Measurements from ENCODE around the gene CTNNBL1.

The CTNNBL1 gene

GRCh38 chr20:37790900-37791299 lies 97.1 kb downstream of the CTNNBL1 start:
- Histone ChIP-seq H2AFZ (ENCODE audit: low read depth, low read length) (no peak overlapping the region), H3K14ac (ENCODE audit: low read length in 2 of 2) (no peak overlapping the region), H2BK15ac (ENCODE audit: low read depth, poor library complexity, severe bottlenecking) (no peak overlapping the region), H3K23ac (ENCODE audit: low read length in 2 of 2) (no peak overlapping the region), H3K36me3 (ENCODE audit: control insufficient read depth in 1 of 2, insufficient read depth in 2 of 2, low read depth in 1 of 2, low read length in 2 of 2) (peaks cover 7 to 46% of the 10 kb centered on the region in 2 experiments), H3K4ac (ENCODE audit: low read depth in 1 of 2, low read length in 2 of 2) (no peak overlapping the region), H3K9ac (ENCODE audit: low read length) (no peak overlapping the region), H3K4me1 (ENCODE audit: control insufficient read depth, insufficient read depth, low read depth, low read length) (no peaks in the 10 kb centered on the region), H3K9me3 (ENCODE audit: control insufficient read depth, low read length) (no peaks in the 10 kb centered on the region), H3K4me3 (ENCODE audit: insufficient read depth in 1 of 2, low read depth in 1 of 2, low read length in 2 of 2) (no peak overlapping the region), H4K91ac (ENCODE audit: low read length) (no peak overlapping the region), H2BK12ac (ENCODE audit: low read length in 2 of 2) (no peak overlapping the region), H2BK5ac (ENCODE audit: low read depth, low read length, poor library complexity, severe bottlenecking) (no peak overlapping the region), H3K4me2 (ENCODE audit: low read length, poor library complexity, severe bottlenecking) (no peak overlapping the region), H4K8ac (ENCODE audit: low read length) (no peak overlapping the region), H3K27me3 (ENCODE audit: control insufficient read depth in 1 of 2, insufficient read depth in 1 of 2, low read length in 2 of 2) (no peaks in the 10 kb centered on the region), H3K18ac (ENCODE audit: low read depth in 1 of 2, low read length in 2 of 2) (no peak overlapping the region), H2BK120ac (ENCODE audit: low read depth, low read length) (no peak overlapping the region), H2AK5ac (ENCODE audit: low read length, severe bottlenecking) (no peak overlapping the region), H3K79me1 (replicated peaks; ENCODE audit: low read length, poor library complexity, severe bottlenecking) (peaks cover 5% of the 10 kb centered on the region), H3K27ac (ENCODE audit: low read length, poor library complexity, severe bottlenecking) (no peak overlapping the region)
- DNase-seq: no peak
- 100% methylated on average over 1 of the region's 1 CpG for WGBS

- Histone ChIP-seq H2AK5ac (ENCODE audit: low read length, severe bottlenecking) (no peak overlapping the region), H2BK15ac (ENCODE audit: low read depth, poor library complexity, severe bottlenecking) (no peak overlapping the region), H3K23ac (ENCODE audit: low read length in 2 of 2) (no peak overlapping the region), H3K79me1 (replicated peaks; ENCODE audit: low read length, poor library complexity, severe bottlenecking) (peaks cover 5% of the 10 kb centered on the region), H2BK5ac (ENCODE audit: low read depth, low read length, poor library complexity, severe bottlenecking) (no peak overlapping the region), H3K4me3 (ENCODE audit: insufficient read depth in 1 of 2, low read depth in 1 of 2, low read length in 2 of 2) (no peak overlapping the region), H3K27ac (ENCODE audit: low read length, poor library complexity, severe bottlenecking) (no peak overlapping the region), H3K27me3 (ENCODE audit: control insufficient read depth in 1 of 2, insufficient read depth in 1 of 2, low read length in 2 of 2) (no peaks in the 10 kb centered on the region), H3K4me2 (ENCODE audit: low read length, poor library complexity, severe bottlenecking) (no peak overlapping the region), H2BK120ac (ENCODE audit: low read depth, low read length) (no peak overlapping the region), H4K8ac (ENCODE audit: low read length) (no peak overlapping the region), H3K4me1 (ENCODE audit: control insufficient read depth, insufficient read depth, low read depth, low read length) (peaks cover 2% of the 10 kb centered on the region), H3K14ac (ENCODE audit: low read length in 2 of 2) (no peak overlapping the region), H3K9me3 (ENCODE audit: control insufficient read depth, low read length) (no peaks in the 10 kb centered on the region), H3K18ac (ENCODE audit: low read depth in 1 of 2, low read length in 2 of 2) (no peak overlapping the region), H3K4ac (ENCODE audit: low read depth in 1 of 2, low read length in 2 of 2) (no peak overlapping the region), H2AFZ (ENCODE audit: low read depth, low read length) (no peak overlapping the region), H3K36me3 (ENCODE audit: control insufficient read depth in 1 of 2, insufficient read depth in 2 of 2, low read depth in 1 of 2, low read length in 2 of 2) (peaks cover 7 to 46% of the 10 kb centered on the region in 2 experiments), H2BK12ac (ENCODE audit: low read length in 2 of 2) (no peak overlapping the region), H4K91ac (ENCODE audit: low read length) (no peak overlapping the region), H3K9ac (ENCODE audit: low read length) (no peak overlapping the region)
- 63% methylated on average over 4 of the region's 4 CpGs for WGBS
- no peak for DNase-seq
Observed at GRCh38 chr20:37796121-37796520, 102.3 kb downstream of the CTNNBL1 start.

GRCh38 chr20:37796733-37797132 lies 102.9 kb downstream of the CTNNBL1 start:
- Histone ChIP-seq H3K18ac (ENCODE audit: low read depth in 1 of 2, low read length in 2 of 2) (no peak overlapping the region), H4K8ac (ENCODE audit: low read length) (no peak overlapping the region), H3K27me3 (ENCODE audit: control insufficient read depth in 1 of 2, insufficient read depth in 1 of 2, low read length in 2 of 2) (no peaks in the 10 kb centered on the region), H3K4ac (ENCODE audit: low read depth in 1 of 2, low read length in 2 of 2) (no peak overlapping the region), H3K4me2 (ENCODE audit: low read length, poor library complexity, severe bottlenecking) (no peak overlapping the region), H3K79me1 (replicated peaks; ENCODE audit: low read length, poor library complexity, severe bottlenecking) (peaks cover 5% of the 10 kb centered on the region), H3K9me3 (ENCODE audit: control insufficient read depth, low read length) (no peaks in the 10 kb centered on the region), H2AFZ (ENCODE audit: low read depth, low read length) (no peak overlapping the region), H2BK15ac (ENCODE audit: low read depth, poor library complexity, severe bottlenecking) (no peak overlapping the region), H3K36me3 (ENCODE audit: control insufficient read depth in 1 of 2, insufficient read depth in 2 of 2, low read depth in 1 of 2, low read length in 2 of 2) (peaks cover 4 to 40% of the 10 kb centered on the region in 2 experiments), H3K14ac (ENCODE audit: low read length in 2 of 2) (no peak overlapping the region), H3K4me1 (ENCODE audit: control insufficient read depth, insufficient read depth, low read depth, low read length) (peaks cover 2% of the 10 kb centered on the region), H2BK12ac (ENCODE audit: low read length in 2 of 2) (no peak overlapping the region), H3K27ac (ENCODE audit: low read length, poor library complexity, severe bottlenecking) (no peak overlapping the region), H2AK5ac (ENCODE audit: low read length, severe bottlenecking) (no peak overlapping the region), H2BK120ac (ENCODE audit: low read depth, low read length) (no peak overlapping the region), H3K9ac (ENCODE audit: low read length) (no peak overlapping the region), H3K23ac (ENCODE audit: low read length in 2 of 2) (no peak overlapping the region), H2BK5ac (ENCODE audit: low read depth, low read length, poor library complexity, severe bottlenecking) (no peak overlapping the region), H3K4me3 (ENCODE audit: insufficient read depth in 1 of 2, low read depth in 1 of 2, low read length in 2 of 2) (no peak overlapping the region), H4K91ac (ENCODE audit: low read length) (no peak overlapping the region)
- 80% methylated on average over 5 of the region's 7 CpGs for WGBS
- DNase-seq: no peak

- 84% methylated on average over 4 of the region's 4 CpGs for WGBS
Observed at GRCh38 chr20:37797669-37798175, 103.9 kb downstream of the CTNNBL1 start.

More at GRCh38 chr20:37797669-37798175, 103.9 kb downstream of the CTNNBL1 start:
- Histone ChIP-seq H2BK12ac (ENCODE audit: low read length in 2 of 2) (no peak overlapping the region), H3K4ac (ENCODE audit: low read depth in 1 of 2, low read length in 2 of 2) (no peak overlapping the region), H3K4me2 (ENCODE audit: low read length, poor library complexity, severe bottlenecking) (no peak overlapping the region), H3K27ac (ENCODE audit: low read length, poor library complexity, severe bottlenecking) (no peak overlapping the region), H3K9me3 (ENCODE audit: control insufficient read depth, low read length) (no peaks in the 10 kb centered on the region), H2BK15ac (ENCODE audit: low read depth, poor library complexity, severe bottlenecking) (no peak overlapping the region), H4K91ac (ENCODE audit: low read length) (no peak overlapping the region), H3K14ac (ENCODE audit: low read length in 2 of 2) (no peak overlapping the region), H2AFZ (ENCODE audit: low read depth, low read length) (no peak overlapping the region), H2AK5ac (ENCODE audit: low read length, severe bottlenecking) (no peak overlapping the region), H3K27me3 (ENCODE audit: control insufficient read depth in 1 of 2, insufficient read depth in 1 of 2, low read length in 2 of 2) (no peaks in the 10 kb centered on the region), H2BK5ac (ENCODE audit: low read depth, low read length, poor library complexity, severe bottlenecking) (no peak overlapping the region), H3K9ac (ENCODE audit: low read length) (no peak overlapping the region), H3K4me1 (ENCODE audit: control insufficient read depth, insufficient read depth, low read depth, low read length) (peaks cover 2% of the 10 kb centered on the region), H4K8ac (ENCODE audit: low read length) (no peak overlapping the region), H3K18ac (ENCODE audit: low read depth in 1 of 2, low read length in 2 of 2) (no peak overlapping the region), H3K23ac (ENCODE audit: low read length in 2 of 2) (no peak overlapping the region), H2BK120ac (ENCODE audit: low read depth, low read length) (no peak overlapping the region), H3K4me3 (ENCODE audit: insufficient read depth in 1 of 2, low read depth in 1 of 2, low read length in 2 of 2) (no peak overlapping the region), H3K79me1 (replicated peaks; ENCODE audit: low read length, poor library complexity, severe bottlenecking) (peaks cover 5% of the 10 kb centered on the region), H3K36me3 (ENCODE audit: control insufficient read depth in 1 of 2, insufficient read depth in 2 of 2, low read depth in 1 of 2, low read length in 2 of 2) (peaks cover 4 to 41% of the 10 kb centered on the region in 2 experiments)
- DNase-seq: no peak

Measured in mesenchymal stem cell (in vitro differentiated cells and primary cell).